OCI-LY7 (cell line): ENCODE measurements around the gene APOD. TPM values are rescaled to one million over a fixed set of nuclear protein-coding genes. Genes with fewer than 3 reads are reported as not detected.

Experiments used
- BruUV-seq: library from RNA; stranded (reverse); fragments of 400-500 nt; replicated peaks from 2 replicates; lab custom pipeline; 2021; lab: Mats Ljungman, UMichigan
- CTCF ChIA-PET: fragments of 300-600 bp; sonication (Branson Sonifier 250); formaldehyde crosslinking; loops from one replicate; lab custom pipeline; 2022; ENCODE audit warnings: antibody characterized with exemption; ENCODE audit not compliant: unreplicated experiment; lab: Charles Lee
- POLR2A ChIA-PET: fragments of 300-600 bp; sonication (Branson Sonifier 250); formaldehyde crosslinking; loops from one replicate; lab custom pipeline; 2022; ENCODE audit warnings: antibody characterized with exemption; lab: Charles Lee
- DNase-seq: peaks from one replicate; pipeline ENCODE4 v3.0.0-alpha.2; 2015; ENCODE audit warnings: low spot score
- H2AFZ ChIP-seq: fragments of 200-600 bp; sonication (generic), shearing (Covaris generic); 2 replicates; pipeline ENCODE4 v1.6.1; 2014; ENCODE audit warnings: mild to moderate bottlenecking, antibody characterized with exemption, low read length, moderate library complexity
- H3K27ac ChIP-seq: fragments of 200-600 bp; sonication (generic); 2 replicates; pipeline ENCODE4 v1.5.1; 2014; ENCODE audit warnings: mixed run types, low read depth, mild to moderate bottlenecking, moderate library complexity, low read length, inconsistent platforms; ENCODE audit not compliant: poor library complexity, severe bottlenecking
- H3K36me3 ChIP-seq: fragments of 200-600 bp; sonication (generic); 2 replicates; pipeline ENCODE4 v1.6.1; 2014; ENCODE audit warnings: mild to moderate bottlenecking, antibody characterized with exemption, low read length, moderate library complexity, mixed read lengths; ENCODE audit not compliant: insufficient read depth
- H3K4me1 ChIP-seq: fragments of 200-600 bp; sonication (generic); 2 replicates; pipeline ENCODE4 v1.5.1; 2014; ENCODE audit warnings: mild to moderate bottlenecking, low read length; ENCODE audit not compliant: insufficient read depth, poor library complexity, severe bottlenecking
- H3K4me2 ChIP-seq: fragments of 200-600 bp; sonication (generic); 2 replicates; pipeline ENCODE4 v1.6.1; 2014; ENCODE audit warnings: mild to moderate bottlenecking, low read length
- H3K4me3 ChIP-seq: fragments of 200-600 bp; sonication (generic); 2 replicates; pipeline ENCODE4 v1.5.1; 2014; ENCODE audit warnings: mild to moderate bottlenecking, low read depth, low read length; ENCODE audit not compliant: poor library complexity, severe bottlenecking
- H3K79me2 ChIP-seq: fragments of 200-600 bp; sonication (generic); 2 replicates; pipeline ENCODE4 v1.6.1; 2016; ENCODE audit warnings: low read depth, mild to moderate bottlenecking, low read length, moderate library complexity, mixed read lengths; ENCODE audit not compliant: insufficient read depth
- H3K9me2 ChIP-seq: fragments of 200-600 bp; sonication (generic); 2 replicates; pipeline ENCODE4 v1.6.1; 2016; ENCODE audit warnings: mild to moderate bottlenecking, low read length, mixed read lengths; ENCODE audit not compliant: insufficient read depth
- H3K9me3 ChIP-seq: fragments of 200-600 bp; sonication (generic); 2 replicates; pipeline ENCODE4 v1.6.1; 2014; ENCODE audit warnings: mild to moderate bottlenecking, mixed run types, low read length, mixed read lengths
- H4K20me1 ChIP-seq: fragments of 200-600 bp; sonication (generic); 2 replicates; pipeline ENCODE4 v1.6.1; 2014; ENCODE audit warnings: mild to moderate bottlenecking, antibody characterized with exemption, low read length, moderate library complexity, mixed read lengths; ENCODE audit not compliant: insufficient read depth
- CTCF ChIP-seq: fragments of 200-600 bp; sonication (generic); conservative IDR thresholded peaks from 2 replicates; pipeline ENCODE4 v1.5.1; 2014; ENCODE audit warnings: mild to moderate bottlenecking, antibody characterized with exemption, low read length, moderate library complexity, mixed read lengths
- EZH2phosphoT487 ChIP-seq: fragments of 200-600 bp; sonication (generic); IDR thresholded peaks from 2 replicates; pipeline ENCODE4 v1.6.1; 2018; ENCODE audit warnings: low read depth, borderline replicate concordance, mild to moderate bottlenecking, mixed run types, antibody characterized with exemption, low read length, moderate library complexity, mixed read lengths
- intact Hi-C: fragments of 100-400 bp; cut with micrococcal nuclease; formaldehyde crosslinking; loops from one replicate; pipeline ENCODE4 v1.10.0; 2022; ENCODE audit not compliant: unreplicated experiment
- total RNA-seq, 2 experiments: library from RNA; depleted of rRNA in 1 of 2; stranded (reverse); fragments of >200 nt in 1 of 2; shearing (Covaris generic) in 1 of 2; gene quantifications; 2 replicates each; pipeline ENCODE4 v1.2.3, GENCODE V29; 2014 to 2022

Gene APOD
- total RNA-seq, 2 experiments from 2014 or later = not detected

- no peaks in the 10 kb centered on the region for H3K9me2 ChIP-seq
- TF ChIP-seq CTCF (no peak), EZH2phosphoT487 (no peak)
- peak overlapping the region; percentile 89 for H3K27ac ChIP-seq
- no TSS peak for BruUV-seq
- peaks cover 85% of the 10 kb centered on the region for H3K79me2 ChIP-seq
- H3K4me2 ChIP-seq = peak overlapping the region; percentile 86
- peaks cover 23% of the 10 kb centered on the region; the same call in 1 of the 2 replicates for H4K20me1 ChIP-seq
- peaks cover 24% of the 10 kb centered on the region; the same call in 1 of the 2 replicates for H3K36me3 ChIP-seq
- H3K4me1 ChIP-seq = peaks cover 71% of the 10 kb centered on the region
- DNase-seq = no peak
- no peak overlapping the region for H2AFZ ChIP-seq
- intact Hi-C loops = loop anchor here (2.0 to 5.0 kb wide), 2 partner anchors 97 to 852 kb away; partner anchors contain the start of genes ACAP2 and FAM43A
- peak overlapping the region; percentile 89 for H3K4me3 ChIP-seq
- CTCF ChIA-PET = no interaction called here
- POLR2A ChIA-PET = interaction anchor here (0.8 to 4.3 kb wide), 2 partner anchors 12 to 17 kb away, joined by 3 to 28 read pairs; no protein-coding TSS in a partner anchor
- no peaks in the 10 kb centered on the region for H3K9me3 ChIP-seq
These were observed 44.3 kb downstream of the APOD start for GRCh38 chr3:195539479-195539878.

- POLR2A ChIA-PET = interaction anchor here (0.5 to 2.6 kb wide), 17 partner anchors 8 to 1508 kb away, joined by 3 to 14 read pairs (median 3); partner anchors contain the start of genes ACAP2 and APOD
- peak overlapping the region; percentile 86 for H3K4me2 ChIP-seq
- intact Hi-C loops = loop anchor here (2.0 to 5.0 kb wide), 2 partner anchors 95 to 851 kb away; partner anchors contain the start of genes ACAP2 and FAM43A
These were observed 45.7 kb downstream of the APOD start for GRCh38 chr3:195537995-195538394.

More at GRCh38 chr3:195537995-195538394, 45.7 kb downstream of the APOD start:
- Histone ChIP-seq H4K20me1 (peaks cover 23% of the 10 kb centered on the region; the same call in 1 of the 2 replicates), H3K9me3 (no peaks in the 10 kb centered on the region), H2AFZ (no peak overlapping the region), H3K9me2 (no peaks in the 10 kb centered on the region), H3K4me3 (peak overlapping the region; percentile 89), H3K27ac (peak overlapping the region; percentile 89), H3K4me1 (peaks cover 76% of the 10 kb centered on the region), H3K36me3 (peaks cover 30% of the 10 kb centered on the region; the same call in 1 of the 2 replicates), H3K79me2 (peaks cover 100% of the 10 kb centered on the region)
- CTCF ChIA-PET = interaction anchor here (1.2 kb wide), 2 partner anchors 15 to 267 kb away, joined by 3 to 8 read pairs; partner anchors contain the start of gene XXYLT1
- BruUV-seq = no TSS peak
- TF ChIP-seq EZH2phosphoT487 = no peak
- 0 out of 2 replicates have a peak, but pooled peaks have one; percentile 13 for TF ChIP-seq CTCF
- DNase-seq = peak; percentile 93
